Measurements from ENCODE around the gene PEX13. TPM values are rescaled to one million over a fixed set of nuclear protein-coding genes. Genes with fewer than 3 reads are reported as not detected.

The PEX13 gene
- total RNA-seq, 1 donor from 2014 or later, result 31.3 TPM

- Mint-ChIP-seq H3K27ac (no peak overlapping the region), H3K27me3 (ENCODE audit: low read depth) (no peaks in the 10 kb centered on the region), H3K9me3 (no peaks in the 10 kb centered on the region), H3K4me3 (no peak overlapping the region), H3K4me1 (peaks cover 13% of the 10 kb centered on the region), H3K36me3 (peaks cover 2% of the 10 kb centered on the region)
- TF ChIP-seq CTCF (IDR thresholded peaks at IDR 0.05; ENCODE audit: unreplicated experiment), result no peak
- no peak for DNase-seq (ENCODE audit: low spot score in 2 of 2, unreplicated experiment in 2 of 2)
Measured at GRCh38 chr2:61013382-61013781, 4.1 kb upstream of the PEX13 start.

GRCh38 chr2:61014763-61015162 lies 2.8 kb upstream of the PEX13 start:
- no peaks in the 10 kb centered on the region for H3K27me3 Mint-ChIP-seq (ENCODE audit: low read depth)
- peaks cover 1% of the 10 kb centered on the region for H3K36me3 Mint-ChIP-seq
- H3K9me3 Mint-ChIP-seq, result no peaks in the 10 kb centered on the region
- no peak overlapping the region for H3K4me3 Mint-ChIP-seq
- H3K4me1 Mint-ChIP-seq, result peaks cover 25% of the 10 kb centered on the region
- TF ChIP-seq CTCF (IDR thresholded peaks at IDR 0.05; ENCODE audit: unreplicated experiment), result no peak
- DNase-seq (ENCODE audit: low spot score in 2 of 2, unreplicated experiment in 2 of 2), result no peak
- H3K27ac Mint-ChIP-seq, result no peak overlapping the region

GRCh38 chr2:61015976-61016375 lies 1.5 kb upstream of the PEX13 start:
- Mint-ChIP-seq H3K4me1 (peaks cover 27% of the 10 kb centered on the region), H3K36me3 (peaks cover 6% of the 10 kb centered on the region), H3K9me3 (no peaks in the 10 kb centered on the region), H3K4me3 (peak overlapping the region; percentile 98), H3K27me3 (ENCODE audit: low read depth) (no peaks in the 10 kb centered on the region), H3K27ac (peak overlapping the region; percentile 23)
- no peak for TF ChIP-seq CTCF (IDR thresholded peaks at IDR 0.05; ENCODE audit: unreplicated experiment)
- DNase-seq (ENCODE audit: low spot score in 2 of 2, unreplicated experiment in 2 of 2), result no peak

DNA sequence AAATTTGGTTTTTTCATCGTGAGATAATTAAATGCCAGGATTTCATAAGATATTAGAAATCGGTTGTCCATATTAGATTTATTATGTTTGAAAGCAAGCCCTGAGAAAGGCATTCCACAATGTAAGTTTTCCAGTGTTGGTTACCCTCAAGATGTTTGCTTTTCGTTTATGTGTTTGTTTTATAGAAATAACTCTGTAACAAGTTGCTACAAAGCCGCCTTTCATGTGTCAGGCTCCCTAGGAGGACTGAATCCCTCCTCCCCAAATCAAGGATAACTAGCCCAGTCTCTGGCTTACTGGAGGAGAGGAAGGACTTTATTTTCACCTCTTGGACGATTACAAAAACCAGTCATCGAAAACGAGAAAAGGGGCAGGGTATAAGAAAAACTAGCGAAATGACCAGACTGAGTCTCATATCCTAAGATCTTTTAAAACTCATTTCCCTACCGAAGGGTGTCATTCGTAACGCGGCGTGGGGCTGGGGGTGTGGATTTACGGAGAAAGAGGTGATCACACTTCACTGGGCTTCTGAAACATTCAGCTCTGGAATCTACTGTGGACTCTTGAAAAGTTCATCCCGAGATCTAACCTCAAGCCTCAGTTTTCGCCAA lies 1.0 kb upstream of the PEX13 start:
- peaks cover under 1% of the 10 kb centered on the region for H3K9me3 Mint-ChIP-seq
- H3K36me3 Mint-ChIP-seq, result peaks cover 11% of the 10 kb centered on the region
- no peak for TF ChIP-seq CTCF (IDR thresholded peaks at IDR 0.05; ENCODE audit: unreplicated experiment)

GRCh38 chr2:61017003-61017555 lies 441 bp upstream of the PEX13 start:
- Mint-ChIP-seq H3K27ac (peak overlapping the region; percentile 98), H3K4me3 (peak overlapping the region; percentile 98), H3K4me1 (peaks cover 27% of the 10 kb centered on the region), H3K9me3 (peaks cover 6% of the 10 kb centered on the region), H3K36me3 (peaks cover 17% of the 10 kb centered on the region), H3K27me3 (ENCODE audit: low read depth) (no peaks in the 10 kb centered on the region)
- TF ChIP-seq CTCF (IDR thresholded peaks at IDR 0.05; ENCODE audit: unreplicated experiment), result no peak
- peak; percentile 30 to 66 for DNase-seq (ENCODE audit: low spot score in 2 of 2, unreplicated experiment in 2 of 2)

More for the DNA sequence above, 1.0 kb upstream of the PEX13 start:
- DNase-seq (ENCODE audit: low spot score in 2 of 2, unreplicated experiment in 2 of 2), result no peak
- Mint-ChIP-seq H3K4me1 (peaks cover 27% of the 10 kb centered on the region), H3K27ac (peak overlapping the region; percentile 98), H3K4me3 (peak overlapping the region; percentile 98), H3K27me3 (ENCODE audit: low read depth) (no peaks in the 10 kb centered on the region)
